HEK293 (cell line): ENCODE measurements around the gene DNAJC30.

Experiments used
- GLIS2 ChIP-seq: fragments of 450-650 bp; formaldehyde crosslinking; IDR thresholded peaks from 2 replicates; pipeline ENCODE4 v1.5.1; 2016; ENCODE audit warnings: missing biosample characterization, missing genetic modification characterization
- INSM2 ChIP-seq: fragments of 450-650 bp; formaldehyde crosslinking; IDR thresholded peaks from 2 replicates; pipeline ENCODE4 v1.5.1; 2016; ENCODE audit warnings: missing biosample characterization, missing genetic modification characterization
- KLF1 ChIP-seq: fragments of 450-650 bp; formaldehyde crosslinking; IDR thresholded peaks from 2 replicates; pipeline ENCODE4 v1.5.1; 2016; ENCODE audit warnings: missing biosample characterization, missing genetic modification characterization
- KLF10 ChIP-seq: fragments of 450-650 bp; IDR thresholded peaks from 2 replicates; pipeline ENCODE4 v1.5.1; 2018; ENCODE audit warnings: missing biosample characterization, mild to moderate bottlenecking, missing genetic modification characterization
- KLF7 ChIP-seq: fragments of 450-650 bp; formaldehyde crosslinking; IDR thresholded peaks from 2 replicates; pipeline ENCODE4 v1.5.1; 2016; ENCODE audit warnings: missing biosample characterization, missing genetic modification characterization, borderline replicate concordance
- MYNN ChIP-seq: fragments of 450-650 bp; formaldehyde crosslinking; IDR thresholded peaks from 2 replicates; pipeline ENCODE4 v1.5.1; 2016; ENCODE audit warnings: missing biosample characterization, missing genetic modification characterization, borderline replicate concordance
- PATZ1 ChIP-seq: fragments of 450-650 bp; formaldehyde crosslinking; IDR thresholded peaks from 2 replicates; pipeline ENCODE4 v1.5.1; 2016; ENCODE audit warnings: missing biosample characterization, missing genetic modification characterization
- SCRT1 ChIP-seq: fragments of 450-650 bp; formaldehyde crosslinking; IDR thresholded peaks from 2 replicates; pipeline ENCODE4 v1.5.1; 2016; ENCODE audit warnings: missing biosample characterization, missing genetic modification characterization, borderline replicate concordance
- YY1 ChIP-seq: fragments of 450-650 bp; formaldehyde crosslinking; IDR thresholded peaks from 2 replicates; pipeline ENCODE4 v1.5.1; 2018; ENCODE audit warnings: missing biosample characterization, missing genetic modification characterization
- ZBTB21 ChIP-seq: fragments of 450-650 bp; formaldehyde crosslinking; IDR thresholded peaks from 2 replicates; pipeline ENCODE4 v1.5.1; 2017; ENCODE audit warnings: missing biosample characterization, missing genetic modification characterization
- ZBTB44 ChIP-seq: fragments of 450-650 bp; IDR thresholded peaks from 2 replicates; pipeline ENCODE4 v1.5.1; 2018; ENCODE audit warnings: missing biosample characterization, mild to moderate bottlenecking, missing genetic modification characterization
- ZNF10 ChIP-seq: fragments of 450-650 bp; formaldehyde crosslinking; IDR thresholded peaks from 2 replicates; pipeline ENCODE4 v1.5.1; 2017; ENCODE audit warnings: missing biosample characterization, missing genetic modification characterization
- ZNF114 ChIP-seq: fragments of 450-650 bp; formaldehyde crosslinking; IDR thresholded peaks from 2 replicates; pipeline ENCODE4 v1.5.0; 2017; ENCODE audit warnings: missing biosample characterization, missing genetic modification characterization
- ZNF138 ChIP-seq: fragments of 450-650 bp; formaldehyde crosslinking; IDR thresholded peaks from 2 replicates; pipeline ENCODE4 v1.5.1; 2016; ENCODE audit warnings: missing biosample characterization, missing genetic modification characterization, borderline replicate concordance
- ZNF184 ChIP-seq: fragments of 450-650 bp; IDR thresholded peaks from 2 replicates; pipeline ENCODE4 v1.5.1; 2018; ENCODE audit warnings: missing biosample characterization, mild to moderate bottlenecking, missing genetic modification characterization
- ZNF2 ChIP-seq: fragments of 450-650 bp; formaldehyde crosslinking; IDR thresholded peaks from 2 replicates; pipeline ENCODE4 v1.5.1; 2016; ENCODE audit warnings: missing biosample characterization, missing genetic modification characterization
- ZNF202 ChIP-seq: fragments of 450-650 bp; formaldehyde crosslinking; IDR thresholded peaks from 2 replicates; pipeline ENCODE4 v1.5.1; 2016; ENCODE audit warnings: missing biosample characterization, missing genetic modification characterization, borderline replicate concordance
- ZNF274 ChIP-seq, 2 experiments: fragments of 200-500 bp in 1 of 2; fragments of 450-650 bp in 1 of 2; sonication (Bioruptor generic) in 1 of 2; formaldehyde crosslinking in 1 of 2; IDR thresholded peaks; 2 replicates each; pipeline versions ENCODE4 v1.5.1 to v1.6.1; 2014 to 2016; ENCODE audit warnings: borderline replicate concordance in 1 of 2, inconsistent platforms in 1 of 2, low read length in 1 of 2, missing biosample characterization in 1 of 2, missing genetic modification characterization in 1 of 2
- ZNF350 ChIP-seq: fragments of 450-650 bp; formaldehyde crosslinking; IDR thresholded peaks from 2 replicates; pipeline ENCODE4 v1.5.0; 2017; ENCODE audit warnings: missing biosample characterization, mild to moderate bottlenecking, missing genetic modification characterization
- ZNF449 ChIP-seq: fragments of 450-650 bp; formaldehyde crosslinking; IDR thresholded peaks from 2 replicates; pipeline ENCODE4 v1.5.1; 2017; ENCODE audit warnings: missing biosample characterization, mild to moderate bottlenecking, missing genetic modification characterization, moderate library complexity
- ZNF510 ChIP-seq: fragments of 450-650 bp; formaldehyde crosslinking; IDR thresholded peaks from 2 replicates; pipeline ENCODE4 v1.5.1; 2018; ENCODE audit warnings: mild to moderate bottlenecking, missing genetic modification characterization, missing biosample characterization; ENCODE audit not compliant: insufficient replicate concordance
- ZNF513 ChIP-seq: fragments of 450-650 bp; IDR thresholded peaks from 2 replicates; pipeline ENCODE4 v1.5.1; 2018; ENCODE audit warnings: missing biosample characterization, missing genetic modification characterization
- ZNF514 ChIP-seq: fragments of 450-650 bp; formaldehyde crosslinking; IDR thresholded peaks from 2 replicates; pipeline ENCODE4 v1.5.1; 2016; ENCODE audit warnings: missing biosample characterization, missing genetic modification characterization
- ZNF529 ChIP-seq: fragments of 450-650 bp; formaldehyde crosslinking; IDR thresholded peaks from 2 replicates; pipeline ENCODE4 v1.5.1; 2017; ENCODE audit warnings: missing genetic modification characterization, missing biosample characterization; ENCODE audit not compliant: insufficient replicate concordance
- ZNF571 ChIP-seq: fragments of 450-650 bp; formaldehyde crosslinking; IDR thresholded peaks from 2 replicates; pipeline ENCODE4 v1.5.0; 2017; ENCODE audit warnings: missing biosample characterization, missing genetic modification characterization
- ZNF580 ChIP-seq: fragments of 450-650 bp; formaldehyde crosslinking; IDR thresholded peaks from 2 replicates; pipeline ENCODE4 v1.5.1; 2016; ENCODE audit warnings: missing biosample characterization, missing genetic modification characterization
- ZNF600 ChIP-seq: fragments of 450-650 bp; formaldehyde crosslinking; IDR thresholded peaks from 2 replicates; pipeline ENCODE4 v1.5.1; 2016; ENCODE audit warnings: missing biosample characterization, missing genetic modification characterization
- ZNF621 ChIP-seq: fragments of 450-650 bp; formaldehyde crosslinking; IDR thresholded peaks from 2 replicates; pipeline ENCODE4 v1.5.1; 2017; ENCODE audit warnings: missing biosample characterization, missing genetic modification characterization
- ZNF654 ChIP-seq: fragments of 450-650 bp; formaldehyde crosslinking; IDR thresholded peaks from 2 replicates; pipeline ENCODE4 v1.5.1; 2016; ENCODE audit warnings: low read depth, missing biosample characterization, missing genetic modification characterization
- ZNF701 ChIP-seq: fragments of 450-650 bp; formaldehyde crosslinking; IDR thresholded peaks from 2 replicates; pipeline ENCODE4 v1.5.1; 2016; ENCODE audit warnings: missing biosample characterization, missing genetic modification characterization
- ZNF791 ChIP-seq: fragments of 450-650 bp; formaldehyde crosslinking; IDR thresholded peaks from 2 replicates; pipeline ENCODE4 v1.5.1; 2016; ENCODE audit warnings: missing biosample characterization, missing genetic modification characterization
- ZNF792 ChIP-seq: fragments of 450-650 bp; formaldehyde crosslinking; IDR thresholded peaks from 2 replicates; pipeline ENCODE4 v1.5.1; 2016; ENCODE audit warnings: missing biosample characterization, missing genetic modification characterization

Gene DNAJC30

GRCh38 chr7:73683056-73683787 lies at the start of gene DNAJC30, which contains the start of gene BUD23 (continued):
- TF ChIP-seq ZNF184 (tag by site-specific recombination) = no peak
- no peak for TF ChIP-seq ZBTB44 (tag by site-specific recombination)
- no peak for TF ChIP-seq MYNN
- peak; percentile 76 for TF ChIP-seq YY1 (tag by site-specific recombination)
- no peak for TF ChIP-seq KLF10 (tag by site-specific recombination)
- no peak for TF ChIP-seq ZNF114 (tag by site-specific recombination)
- TF ChIP-seq ZNF571 (tag by site-specific recombination) = no peak
- TF ChIP-seq KLF7 = no peak
- no peak for TF ChIP-seq INSM2 (tag by site-specific recombination)
- TF ChIP-seq ZNF513 (tag by site-specific recombination) = no peak
- no peak for TF ChIP-seq ZNF274 (IDR thresholded peaks at IDR 0.05; ENCODE audit: low read length)
- TF ChIP-seq ZNF274 (tag by site-specific recombination; IDR thresholded peaks at IDR 0.05; ENCODE audit: borderline replicate concordance) = no peak
- 0 out of 2 replicates have a peak, but pooled peaks have one; percentile 9 for TF ChIP-seq PATZ1 (tag by site-specific recombination)
- no peak for TF ChIP-seq ZNF701
- no peak for TF ChIP-seq SCRT1 (tag by site-specific recombination)
- TF ChIP-seq ZNF529 (tag by site-specific recombination) = no peak
- no peak for TF ChIP-seq ZNF621 (tag by site-specific recombination)
- no peak for TF ChIP-seq ZNF654 (tag by site-specific recombination)
- TF ChIP-seq ZNF510 (tag by site-specific recombination) = no peak
- TF ChIP-seq ZNF792 = no peak
- no peak for TF ChIP-seq ZNF449 (tag by site-specific recombination)
- peak; percentile 28; the same call in 1 of the 2 replicates for TF ChIP-seq ZBTB21 (tag by site-specific recombination)
- peak; percentile 23; the same call in 1 of the 2 replicates for TF ChIP-seq GLIS2
- TF ChIP-seq ZNF202 (tag by site-specific recombination) = no peak
- TF ChIP-seq KLF1 = no peak
- no peak for TF ChIP-seq ZNF791 (tag by site-specific recombination)
- TF ChIP-seq ZNF138 (tag by site-specific recombination) = no peak
- no peak for TF ChIP-seq ZNF514 (tag by site-specific recombination)
- no peak for TF ChIP-seq ZNF600 (tag by site-specific recombination)
- no peak for TF ChIP-seq ZNF10 (tag by site-specific recombination)
- TF ChIP-seq ZNF580 = peak; percentile 41; the same call in 1 of the 2 replicates
- TF ChIP-seq ZNF2 (tag by site-specific recombination) = peak; percentile 22; the same call in 1 of the 2 replicates
- TF ChIP-seq ZNF350 = no peak
